ENCODE results near the gene ZNF391.
"Not testable (repeated sequence)": the region's sequence is repeated elsewhere in the genome, so short reads cannot be mapped to it uniquely, and the experiment has no call there.

Gene ZNF391

DNA sequence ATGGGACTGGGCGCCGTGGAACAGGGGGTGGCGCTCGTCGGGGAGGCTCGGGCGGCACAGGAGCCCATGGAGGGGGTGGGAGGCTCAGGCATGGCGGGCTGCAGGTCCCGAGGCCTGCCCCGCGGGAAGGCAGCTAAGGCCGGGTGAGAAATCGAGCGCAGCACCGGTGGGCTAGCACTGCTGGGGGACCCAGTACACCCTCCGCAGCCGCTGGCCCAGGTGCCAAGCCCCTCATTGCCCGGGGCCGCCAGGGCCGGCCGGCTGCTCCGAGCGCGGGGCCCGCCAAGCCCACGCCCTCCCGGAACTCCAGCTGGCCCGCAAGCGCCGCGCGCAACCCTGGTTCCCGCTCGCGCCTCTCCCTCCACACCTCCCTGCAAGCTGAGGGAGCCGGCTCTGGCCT is 36.3 kb downstream of the ZNF391 start:
- not testable (repeated sequence) for DNase-seq

DNA sequence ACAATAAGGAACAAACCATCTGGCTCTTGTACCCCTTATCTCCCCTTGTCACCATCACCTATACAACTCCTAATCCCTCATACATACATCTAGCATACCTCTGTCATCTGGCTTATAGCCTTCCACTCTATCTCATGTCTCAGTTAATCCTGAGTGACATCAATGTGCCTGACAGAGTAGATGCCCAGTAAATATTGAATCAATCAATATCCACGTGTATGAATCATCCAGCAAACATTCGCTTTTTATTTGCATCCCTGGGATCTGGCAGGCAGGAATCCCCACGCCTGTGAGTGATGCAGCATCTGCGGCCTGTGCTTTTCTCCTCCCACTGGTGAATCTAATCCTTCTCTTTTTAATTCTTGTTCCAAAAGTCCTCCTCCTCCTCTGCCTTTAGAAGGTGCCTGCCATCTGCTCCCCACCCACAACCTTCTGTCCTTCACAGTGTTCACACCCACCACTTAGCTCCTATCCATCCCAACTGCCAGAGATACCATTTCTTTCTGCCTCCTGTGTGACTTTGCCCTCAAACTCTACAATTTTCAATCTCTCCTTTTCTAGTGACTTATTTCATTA is 37.6 kb downstream of the ZNF391 start:
- DNase-seq, result no peak

DNA sequence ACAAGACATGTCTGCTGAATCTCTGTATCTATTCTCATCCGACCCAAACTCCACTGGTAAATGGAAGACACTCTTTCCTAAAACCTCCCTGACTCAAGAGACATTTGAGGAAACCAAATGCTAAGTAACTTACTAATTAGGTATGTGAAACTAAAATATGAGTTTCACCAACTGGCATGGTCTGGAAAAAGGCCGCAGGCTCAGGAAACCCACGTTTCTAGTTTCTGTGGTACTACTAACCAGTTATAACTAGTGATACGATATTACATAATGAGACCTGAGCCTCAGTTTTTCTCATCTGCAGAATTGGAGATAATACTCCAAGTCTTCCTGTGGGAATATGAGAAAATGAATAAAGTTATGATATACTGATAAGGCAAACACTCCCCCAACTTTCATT is 39.9 kb downstream of the ZNF391 start:
- DNase-seq, result no peak

DNA sequence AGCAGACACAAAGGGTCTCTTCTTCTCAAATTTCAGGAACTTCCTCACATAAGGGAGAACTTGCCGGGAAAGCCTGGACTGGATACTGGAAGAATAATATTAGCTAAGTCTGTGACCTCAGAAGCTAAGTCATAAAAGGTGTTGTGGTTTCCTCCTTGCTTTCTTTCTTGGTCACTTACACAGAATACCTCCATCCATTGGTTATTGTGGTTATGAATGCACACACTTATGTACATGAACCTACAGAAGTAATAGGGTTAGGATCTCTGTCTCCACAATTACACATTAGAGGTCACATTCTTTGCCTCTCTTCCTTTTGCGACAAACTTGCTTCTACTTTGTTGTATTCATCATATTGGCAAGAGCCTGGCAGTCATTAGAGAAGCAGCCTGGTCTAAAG is 40.4 kb downstream of the ZNF391 start:
- no peak for DNase-seq

DNA sequence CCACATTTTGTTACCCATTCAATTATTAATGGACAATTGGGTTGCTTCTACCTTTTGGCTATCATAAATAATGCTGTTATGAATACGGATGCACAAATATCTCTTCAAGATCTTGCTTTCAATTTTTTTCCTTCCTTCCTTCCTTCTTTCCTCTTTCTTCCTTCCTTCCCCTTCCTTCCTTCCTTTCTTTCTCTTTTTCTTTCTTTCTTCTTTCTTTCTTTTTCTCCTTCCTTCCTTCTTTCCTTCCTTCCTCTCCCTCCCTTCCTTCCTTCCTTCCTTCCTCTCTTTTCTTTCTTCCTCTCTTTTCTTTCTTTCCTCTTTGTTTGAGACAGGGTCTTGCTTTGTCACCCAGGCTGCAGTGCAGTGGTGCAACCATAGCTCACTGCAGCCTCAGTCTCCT is 45.2 kb downstream of the ZNF391 start:
- DNase-seq, result no peak

DNA sequence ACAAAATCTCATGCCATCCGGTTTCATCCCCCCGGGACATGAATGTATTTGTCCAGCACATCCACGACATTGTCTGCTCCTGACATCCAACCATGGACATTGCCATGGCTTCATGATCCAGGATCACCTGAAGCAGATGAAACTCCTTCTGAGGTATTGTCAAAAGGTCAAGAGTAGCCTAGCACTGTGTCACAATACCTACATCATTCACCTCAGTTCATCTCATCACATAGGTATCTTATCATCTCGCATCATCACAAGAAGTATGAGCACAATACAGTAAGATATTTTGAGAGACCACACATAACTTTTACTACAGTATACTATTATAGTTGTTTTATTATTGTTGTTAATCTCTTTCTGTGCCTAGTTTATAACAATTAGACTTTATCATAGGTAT is 50.8 kb downstream of the ZNF391 start:
- no peak for DNase-seq

DNA sequence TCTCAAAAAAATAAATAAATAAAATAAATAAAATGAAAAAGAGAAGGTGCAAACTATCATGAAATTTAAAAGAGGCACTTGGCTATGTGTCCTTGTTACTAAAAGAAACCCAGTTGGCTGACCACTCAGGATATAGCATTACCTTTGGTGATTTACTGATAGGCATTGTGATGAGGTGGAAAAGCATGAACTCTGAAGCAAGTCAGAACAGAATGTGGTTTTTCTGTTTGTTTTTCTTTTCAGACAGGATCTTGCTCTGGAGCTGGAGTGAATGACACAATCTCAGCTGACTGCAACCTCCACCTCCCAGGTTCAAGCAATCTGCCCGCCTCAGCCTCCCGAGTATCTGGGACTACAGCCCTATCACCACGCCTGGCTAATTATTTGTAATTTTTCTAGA is 52.4 kb downstream of the ZNF391 start:
- DNase-seq, result no peak

DNA sequence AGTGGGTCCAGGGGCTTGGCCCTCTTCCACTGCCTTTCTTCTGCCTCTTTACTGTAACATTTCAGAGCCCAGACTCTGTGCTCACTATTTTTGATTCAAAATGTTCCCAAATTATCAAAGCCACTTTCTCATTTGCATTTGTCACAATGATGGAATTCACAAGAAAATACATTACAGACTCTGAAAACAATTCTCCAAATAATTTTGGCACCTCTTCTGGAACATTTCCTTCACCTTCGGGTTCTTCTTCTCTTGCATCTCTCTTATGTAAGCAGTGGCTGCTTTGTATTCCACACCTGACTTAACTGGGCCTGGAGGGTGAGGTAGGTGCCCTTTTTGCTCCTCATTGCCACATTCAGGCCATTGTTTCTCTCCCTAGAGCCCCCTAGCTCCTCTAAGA is 54.4 kb downstream of the ZNF391 start:
- no peak for DNase-seq

DNA sequence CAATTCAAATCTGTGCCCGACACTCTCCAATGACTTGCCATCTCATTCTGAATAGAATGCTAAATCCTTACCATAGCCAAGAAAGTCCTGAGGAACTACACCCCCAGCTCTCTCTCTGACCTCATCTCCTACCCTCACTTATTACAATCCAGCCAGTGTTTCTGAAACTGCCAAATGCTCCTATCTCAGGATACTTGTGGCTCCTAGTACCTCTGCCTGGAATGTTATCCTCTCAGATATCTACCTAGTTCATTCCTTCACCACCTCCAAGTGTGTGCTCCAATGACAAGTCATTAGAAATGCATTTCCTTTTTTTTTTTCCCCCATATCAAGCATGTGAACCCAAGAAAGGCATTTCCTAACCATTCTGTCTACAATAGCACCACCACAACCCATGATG is 59.9 kb downstream of the ZNF391 start:
- no peak for DNase-seq

DNA sequence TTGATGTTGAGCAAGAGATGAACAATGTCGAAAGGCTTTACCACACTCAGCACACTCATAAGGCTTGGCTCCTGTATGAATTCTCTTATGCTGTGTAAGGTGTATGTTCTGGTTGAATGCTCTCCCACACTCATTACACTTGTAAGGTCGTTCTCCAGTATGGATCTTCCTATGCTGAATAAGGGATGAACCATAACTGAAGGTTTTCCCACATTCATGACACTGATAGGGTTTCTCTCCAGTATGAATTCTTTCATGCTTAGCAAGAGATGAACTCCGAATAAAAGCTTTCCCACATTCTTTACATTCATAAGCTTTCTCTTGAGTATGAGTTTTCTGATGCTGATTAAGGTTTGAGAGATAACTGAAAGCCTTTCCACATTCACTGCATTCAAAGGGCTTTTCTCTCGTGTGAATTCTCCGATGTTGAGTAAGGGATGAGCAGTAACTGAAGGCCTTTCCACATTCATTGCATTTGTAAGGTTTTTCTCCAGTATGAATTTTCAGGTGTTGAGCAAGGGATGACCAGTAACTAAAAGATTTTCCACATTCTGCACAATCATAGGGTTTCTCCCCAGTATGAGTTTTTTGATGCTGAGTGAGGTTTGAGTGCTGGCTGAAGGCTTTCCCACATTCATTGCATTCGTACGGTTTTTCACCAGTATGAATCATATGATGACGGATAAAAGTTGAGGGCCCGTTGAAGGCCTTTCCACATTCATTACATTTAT is 63.3 kb downstream of the ZNF391 start:
- DNase-seq, result no peak

DNA sequence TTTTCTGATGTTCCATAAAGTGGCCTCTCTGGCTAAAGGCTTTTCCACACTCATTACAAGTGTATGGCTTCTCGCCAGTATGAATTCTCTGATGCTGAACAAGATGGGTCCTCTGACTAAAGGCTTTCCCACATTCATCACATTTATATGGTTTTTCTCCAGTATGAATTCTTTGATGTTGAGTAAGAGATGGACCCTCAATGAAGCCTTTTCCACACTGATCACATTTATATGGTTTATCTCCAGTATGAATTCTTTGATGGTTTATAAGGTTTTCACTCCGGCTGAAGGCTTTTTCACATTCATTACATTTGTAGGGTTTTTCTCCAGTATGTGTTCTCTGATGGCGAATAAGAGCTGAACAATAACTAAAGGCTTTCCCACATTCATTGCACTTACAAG is 63.9 kb downstream of the ZNF391 start:
- no peak for DNase-seq
